ENCODE results near the gene ART1.
"Not testable (repeated sequence)": the region's sequence is repeated elsewhere in the genome, so short reads cannot be mapped to it uniquely, and the experiment has no call there.

The ART1 gene, protein sequence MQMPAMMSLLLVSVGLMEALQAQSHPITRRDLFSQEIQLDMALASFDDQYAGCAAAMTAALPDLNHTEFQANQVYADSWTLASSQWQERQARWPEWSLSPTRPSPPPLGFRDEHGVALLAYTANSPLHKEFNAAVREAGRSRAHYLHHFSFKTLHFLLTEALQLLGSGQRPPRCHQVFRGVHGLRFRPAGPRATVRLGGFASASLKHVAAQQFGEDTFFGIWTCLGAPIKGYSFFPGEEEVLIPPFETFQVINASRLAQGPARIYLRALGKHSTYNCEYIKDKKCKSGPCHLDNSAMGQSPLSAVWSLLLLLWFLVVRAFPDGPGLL

GRCh38 chr11:3644817-3645235 is at the start of gene ART1:
ART1 (plus strand) TSS chr11:3645128; CDS start chr11:3659214, 14,086 bp downstream.
- DNase-seq (ENCODE audit: low read depth in 1 of 2, low spot score in 1 of 2) = no peak
- in situ Hi-C loops (cut with HindIII; ENCODE audit: low pct_unique_long_range_greater_than_20kb, low sequenced_read_pairs) = no loop called here
- no peak for TF ChIP-seq JUND (IDR thresholded peaks at IDR 0.05; ENCODE audit: low read depth)

DNA sequence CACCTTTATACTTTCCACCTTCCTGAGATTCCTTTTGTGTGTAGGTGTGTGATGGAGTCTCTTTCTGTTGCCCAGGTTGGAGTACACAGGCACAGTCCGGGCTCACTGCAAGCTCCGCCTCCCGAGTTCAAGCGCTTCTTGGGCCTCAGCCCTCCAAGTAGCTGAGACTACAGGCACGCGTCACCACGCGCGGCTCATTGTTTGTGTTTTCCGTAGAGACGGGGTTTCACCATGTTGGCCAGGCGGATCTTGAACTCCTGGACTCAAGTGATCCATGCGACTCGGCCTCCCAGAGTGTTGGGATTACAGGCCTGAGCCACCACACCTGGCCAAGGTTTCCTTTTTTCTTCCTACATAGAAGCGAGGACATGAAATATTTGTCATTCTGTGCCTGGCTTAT is 47.2 kb upstream of the ART1 start:
- DNase-seq (ENCODE audit: low read depth in 1 of 2, low spot score in 1 of 2); in situ Hi-C loops (cut with HindIII; ENCODE audit: low pct_unique_long_range_greater_than_20kb, low sequenced_read_pairs): not testable (repeated sequence)

- DNase-seq (ENCODE audit: low read depth in 1 of 2, low spot score in 1 of 2); in situ Hi-C loops (cut with HindIII; ENCODE audit: low pct_unique_long_range_greater_than_20kb, low sequenced_read_pairs): not testable (repeated sequence)
Observed at GRCh38 chr11:3600201-3600600, 44.7 kb upstream of the ART1 start.

DNA sequence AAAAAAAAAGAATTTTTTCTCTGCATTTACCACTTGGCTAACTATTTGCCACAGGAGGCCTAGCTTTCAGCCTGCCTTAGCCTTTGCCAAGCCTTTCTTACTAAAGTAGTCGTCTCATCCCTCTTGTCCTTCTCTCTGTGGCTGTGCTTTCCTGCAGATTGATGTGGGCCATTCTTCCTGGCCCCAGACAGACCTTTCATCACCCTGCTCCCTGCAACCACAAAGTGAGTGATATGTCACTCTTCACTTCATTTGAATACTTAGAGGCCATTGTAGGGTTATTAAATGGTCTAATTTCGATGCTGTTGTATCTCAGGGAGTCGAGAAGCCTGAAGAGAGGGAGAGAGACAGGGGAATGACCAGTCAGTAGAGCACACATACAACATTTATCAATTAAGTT is 40.8 kb upstream of the ART1 start:
- in situ Hi-C loops (cut with HindIII; ENCODE audit: low pct_unique_long_range_greater_than_20kb, low sequenced_read_pairs) = no loop called here
- TF ChIP-seq JUND (IDR thresholded peaks at IDR 0.05; ENCODE audit: low read depth) = no peak
- DNase-seq (ENCODE audit: low read depth in 1 of 2, low spot score in 1 of 2) = no peak

GRCh38 chr11:3605283-3605662 is 39.7 kb upstream of the ART1 start:
- in situ Hi-C loops (cut with HindIII; ENCODE audit: low pct_unique_long_range_greater_than_20kb, low sequenced_read_pairs) = no loop called here
- DNase-seq (ENCODE audit: low read depth in 1 of 2, low spot score in 1 of 2) = no peak

GRCh38 chr11:3605771-3606203 is 39.1 kb upstream of the ART1 start:
- no peak for TF ChIP-seq JUND (IDR thresholded peaks at IDR 0.05; ENCODE audit: low read depth)
- peak in 1 of 2 experiments; percentile 84 for DNase-seq (ENCODE audit: low read depth in 1 of 2, low spot score in 1 of 2)
- in situ Hi-C loops (cut with HindIII; ENCODE audit: low pct_unique_long_range_greater_than_20kb, low sequenced_read_pairs) = no loop called here

More at GRCh38 chr11:3605283-3605662, 39.7 kb upstream of the ART1 start:
- no peak for TF ChIP-seq JUND (IDR thresholded peaks at IDR 0.05; ENCODE audit: low read depth)

GRCh38 chr11:3609416-3610265 is 35.3 kb upstream of the ART1 start:
- TF ChIP-seq JUND (IDR thresholded peaks at IDR 0.05; ENCODE audit: low read depth) = no peak
- peak; percentile 19 to 55 for DNase-seq (ENCODE audit: low read depth in 1 of 2, low spot score in 1 of 2)
- in situ Hi-C loops (cut with HindIII; ENCODE audit: low pct_unique_long_range_greater_than_20kb, low sequenced_read_pairs) = no loop called here

DNA sequence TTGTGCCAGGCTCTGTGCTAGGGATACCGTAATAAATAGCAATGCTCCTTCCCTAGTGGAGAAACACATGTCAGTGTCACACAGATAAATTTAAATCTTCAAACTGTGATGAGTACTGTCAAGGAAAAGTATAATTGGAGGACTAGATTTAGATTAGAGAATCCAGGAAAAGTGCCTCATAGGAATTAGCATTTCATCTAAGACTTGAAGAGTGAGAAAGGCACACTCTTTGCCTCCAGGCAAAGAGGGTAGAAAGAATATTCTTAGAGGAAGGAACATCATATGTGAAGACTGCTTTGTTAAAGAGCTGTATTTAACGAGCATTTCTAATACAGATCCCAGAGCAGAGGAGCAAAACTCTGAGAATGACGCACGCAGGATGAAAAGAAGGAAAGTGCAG is 34.1 kb upstream of the ART1 start:
- no peak for DNase-seq (ENCODE audit: low read depth in 1 of 2, low spot score in 1 of 2)
- in situ Hi-C loops (cut with HindIII; ENCODE audit: low pct_unique_long_range_greater_than_20kb, low sequenced_read_pairs) = no loop called here
- no peak for TF ChIP-seq JUND (IDR thresholded peaks at IDR 0.05; ENCODE audit: low read depth)

- in situ Hi-C loops (cut with HindIII; ENCODE audit: low pct_unique_long_range_greater_than_20kb, low sequenced_read_pairs) = no loop called here
- no peak for DNase-seq (ENCODE audit: low read depth in 1 of 2, low spot score in 1 of 2)
- TF ChIP-seq JUND (IDR thresholded peaks at IDR 0.05; ENCODE audit: low read depth) = no peak
Observed at GRCh38 chr11:3611976-3612678, 32.8 kb upstream of the ART1 start.

DNA sequence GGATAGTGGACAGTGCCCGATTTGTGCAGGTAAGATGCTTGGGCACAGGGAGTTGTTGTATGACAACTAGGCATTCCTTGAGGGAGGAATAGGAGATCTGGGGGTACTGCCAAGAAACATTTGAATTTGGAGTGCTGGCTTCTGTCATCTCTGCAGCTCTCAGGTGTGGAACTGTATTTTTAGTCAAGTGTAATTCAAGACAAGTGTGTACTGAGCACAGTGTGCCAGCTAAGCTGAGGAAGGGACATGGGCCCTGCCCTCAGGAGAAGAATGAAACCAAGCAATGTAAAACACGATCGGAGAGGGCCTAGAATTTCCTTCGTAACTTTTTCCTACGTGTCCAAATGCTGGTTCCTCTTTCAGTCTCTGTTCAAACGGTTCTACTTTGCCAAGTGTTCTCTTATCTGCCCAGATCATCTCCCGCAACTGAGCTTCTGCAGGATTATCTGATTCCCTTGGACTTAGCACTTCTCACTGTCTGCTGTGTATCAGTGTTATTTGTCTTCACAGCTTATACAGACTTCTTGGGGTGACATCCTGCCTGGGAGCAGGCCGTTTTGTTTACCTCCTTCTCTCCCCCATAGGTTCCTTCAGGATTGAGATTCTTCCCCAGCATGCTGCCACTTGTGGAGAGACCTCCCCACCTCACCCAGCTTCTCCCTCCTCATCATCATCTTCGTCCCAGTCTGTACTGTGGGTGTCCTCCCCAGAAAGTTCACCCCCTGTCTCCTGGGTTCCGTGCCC is 30.8 kb upstream of the ART1 start:
- in situ Hi-C loops (cut with HindIII; ENCODE audit: low pct_unique_long_range_greater_than_20kb, low sequenced_read_pairs) = no loop called here
- no peak for DNase-seq (ENCODE audit: low read depth in 1 of 2, low spot score in 1 of 2)

GRCh38 chr11:3614742-3615171 is 30.2 kb upstream of the ART1 start:
- TF ChIP-seq JUND (IDR thresholded peaks at IDR 0.05; ENCODE audit: low read depth) = no peak
- no peak for DNase-seq (ENCODE audit: low read depth in 1 of 2, low spot score in 1 of 2)
- in situ Hi-C loops (cut with HindIII; ENCODE audit: low pct_unique_long_range_greater_than_20kb, low sequenced_read_pairs) = no loop called here

More for the DNA sequence above, 30.8 kb upstream of the ART1 start:
- TF ChIP-seq JUND (IDR thresholded peaks at IDR 0.05; ENCODE audit: low read depth) = no peak

GRCh38 chr11:3615998-3616397 is 28.9 kb upstream of the ART1 start:
- DNase-seq (ENCODE audit: low read depth in 1 of 2, low spot score in 1 of 2) = no peak
- in situ Hi-C loops (cut with HindIII; ENCODE audit: low pct_unique_long_range_greater_than_20kb, low sequenced_read_pairs) = no loop called here

More at GRCh38 chr11:3615998-3616397, 28.9 kb upstream of the ART1 start:
- no peak for TF ChIP-seq JUND (IDR thresholded peaks at IDR 0.05; ENCODE audit: low read depth)

Data from T47D (cell line).